ENCODE data around the gene CABLES1.

DNA sequence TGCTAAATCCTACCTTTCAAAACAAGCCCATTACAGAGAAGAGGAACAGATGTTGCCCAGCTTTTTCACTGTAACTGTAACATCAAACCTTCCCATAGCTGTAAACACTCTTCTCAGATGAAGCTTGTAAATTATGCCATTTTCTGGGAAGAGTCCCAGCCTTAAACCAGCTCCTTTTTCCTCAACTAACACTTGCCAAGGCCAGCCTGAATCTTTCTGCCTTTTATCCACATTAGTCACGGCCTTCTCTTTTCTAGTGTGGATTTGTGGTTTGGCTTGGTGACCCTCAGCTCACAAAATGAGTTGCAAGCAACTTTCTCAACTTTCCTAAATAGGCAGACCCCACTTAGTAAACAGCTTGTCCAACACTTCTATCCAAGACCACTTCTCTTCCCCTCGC, 90.2 kb downstream of the CABLES1 start:
- TF ChIP-seq, protein P1, sequence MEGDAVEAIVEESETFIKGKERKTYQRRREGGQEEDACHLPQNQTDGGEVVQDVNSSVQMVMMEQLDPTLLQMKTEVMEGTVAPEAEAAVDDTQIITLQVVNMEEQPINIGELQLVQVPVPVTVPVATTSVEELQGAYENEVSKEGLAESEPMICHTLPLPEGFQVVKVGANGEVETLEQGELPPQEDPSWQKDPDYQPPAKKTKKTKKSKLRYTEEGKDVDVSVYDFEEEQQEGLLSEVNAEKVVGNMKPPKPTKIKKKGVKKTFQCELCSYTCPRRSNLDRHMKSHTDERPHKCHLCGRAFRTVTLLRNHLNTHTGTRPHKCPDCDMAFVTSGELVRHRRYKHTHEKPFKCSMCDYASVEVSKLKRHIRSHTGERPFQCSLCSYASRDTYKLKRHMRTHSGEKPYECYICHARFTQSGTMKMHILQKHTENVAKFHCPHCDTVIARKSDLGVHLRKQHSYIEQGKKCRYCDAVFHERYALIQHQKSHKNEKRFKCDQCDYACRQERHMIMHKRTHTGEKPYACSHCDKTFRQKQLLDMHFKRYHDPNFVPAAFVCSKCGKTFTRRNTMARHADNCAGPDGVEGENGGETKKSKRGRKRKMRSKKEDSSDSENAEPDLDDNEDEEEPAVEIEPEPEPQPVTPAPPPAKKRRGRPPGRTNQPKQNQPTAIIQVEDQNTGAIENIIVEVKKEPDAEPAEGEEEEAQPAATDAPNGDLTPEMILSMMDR (IDR thresholded peaks at IDR 0.05) = no peak
- no peak for TF ChIP-seq POLR2A (IDR thresholded peaks at IDR 0.05)
